Measurements from ENCODE around the gene OPTC.

Gene OPTC

GRCh38 chr1:203518541-203518940 lies 24.6 kb downstream of the OPTC start:
- no peak for DNase-seq

- no peak for DNase-seq
These were observed 25.3 kb downstream of the OPTC start for GRCh38 chr1:203519053-203519840.

GRCh38 chr1:203519896-203520295 lies 25.9 kb downstream of the OPTC start:
- no peak for DNase-seq

GRCh38 chr1:203520315-203520714 lies 26.4 kb downstream of the OPTC start:
- no peak for DNase-seq

- DNase-seq, result no peak
These were observed 27.3 kb downstream of the OPTC start for GRCh38 chr1:203521074-203521794.

GRCh38 chr1:203521812-203522211 lies 27.9 kb downstream of the OPTC start:
- no peak for DNase-seq

- no peak for DNase-seq
These were observed 28.3 kb downstream of the OPTC start for GRCh38 chr1:203522237-203522636.

GRCh38 chr1:203523667-203524066 lies 29.7 kb downstream of the OPTC start:
- DNase-seq, result no peak

- DNase-seq, result no peak
These were observed 30.2 kb downstream of the OPTC start for GRCh38 chr1:203524152-203524551.

- no peak for DNase-seq
These were observed 30.9 kb downstream of the OPTC start for GRCh38 chr1:203524824-203525223.

GRCh38 chr1:203525685-203526084 lies 31.7 kb downstream of the OPTC start:
- DNase-seq, result no peak

GRCh38 chr1:203526130-203526529 lies 32.2 kb downstream of the OPTC start:
- no peak for DNase-seq

GRCh38 chr1:203526572-203526971 lies 32.6 kb downstream of the OPTC start:
- DNase-seq, result no peak

GRCh38 chr1:203527013-203527412 lies 33.1 kb downstream of the OPTC start:
- DNase-seq, result no peak

GRCh38 chr1:203528063-203528462 lies 34.1 kb downstream of the OPTC start:
- DNase-seq, result no peak

- DNase-seq, result no peak
These were observed 35.3 kb downstream of the OPTC start for GRCh38 chr1:203528976-203529835.

GRCh38 chr1:203531063-203531462 lies 37.1 kb downstream of the OPTC start:
- DNase-seq, result no peak

GRCh38 chr1:203534012-203534411 lies 40.1 kb downstream of the OPTC start:
- DNase-seq, result no peak

- DNase-seq, result no peak
These were observed 40.6 kb downstream of the OPTC start for GRCh38 chr1:203534526-203534925.

- no peak for DNase-seq
These were observed 42.6 kb downstream of the OPTC start for GRCh38 chr1:203536575-203536974.

- DNase-seq, result no peak
These were observed 43.1 kb downstream of the OPTC start for GRCh38 chr1:203536980-203537455.

- DNase-seq, result no peak
These were observed 44.0 kb downstream of the OPTC start for GRCh38 chr1:203537806-203538464.

GRCh38 chr1:203538726-203539125 lies 44.8 kb downstream of the OPTC start:
- DNase-seq, result no peak

All from T-helper 1 cell (primary cell).